IMR-90 (cell line): ENCODE results near the gene KCNN3. TPM values are rescaled to one million over a fixed set of nuclear protein-coding genes. Genes with fewer than 3 reads are reported as not detected.

Source experiments
- ATAC-seq: fragments of 200-7000 bp; cut with Tn5 transposase; 2 replicates; pipeline ENCODE4 v1.9.1; 2020; ENCODE audit warnings: low read depth, mild to moderate bottlenecking, moderate library complexity
- BruUV-seq: library from RNA; stranded (reverse); fragments of 400-500 nt; replicated peaks from 2 replicates; lab custom pipeline; 2021; lab: Mats Ljungman, UMichigan
- CTCF ChIA-PET: fragments of 300-600 bp; formaldehyde crosslinking; extraction: SDS; loops from one replicate; lab custom pipeline; 2021; ENCODE audit warnings: antibody characterized with exemption; lab: Yijun Ruan, JAX
- POLR2A ChIA-PET: fragments of 300-600 bp; sonication (Branson Sonifier 250); formaldehyde crosslinking; loops from one replicate; lab custom pipeline; 2022; ENCODE audit warnings: antibody characterized with exemption; ENCODE audit not compliant: unreplicated experiment; lab: Charles Lee
- DNase-seq: peaks from one replicate; pipeline ENCODE4 v3.0.0; 2013
- H2AFZ ChIP-seq: replicated peaks from 2 replicates; pipeline ENCODE3; 2013; ENCODE audit warnings: low read length, mild to moderate bottlenecking; ENCODE audit not compliant: poor library complexity
- H2AK5ac ChIP-seq: 2 replicates; pipeline ENCODE4 v1.6.1; 2013; ENCODE audit warnings: low read depth, low read length, inconsistent platforms
- H2AK9ac ChIP-seq: replicated peaks from 2 replicates; pipeline ENCODE3; 2013; ENCODE audit warnings: mild to moderate bottlenecking, low read depth, low read length, moderate library complexity; ENCODE audit not compliant: poor library complexity
- H2BK120ac ChIP-seq: 2 replicates; pipeline ENCODE4 v1.6.1; 2013; ENCODE audit warnings: low read depth, low read length, inconsistent platforms
- H2BK15ac ChIP-seq: 3 replicates; pipeline ENCODE4 v1.6.1; 2013; ENCODE audit warnings: low read depth, low read length, inconsistent platforms
- H2BK20ac ChIP-seq: 2 replicates; pipeline ENCODE4 v1.6.1; 2013; ENCODE audit warnings: low read depth, mild to moderate bottlenecking, inconsistent platforms, low read length, moderate library complexity
- H2BK5ac ChIP-seq: 2 replicates; pipeline ENCODE4 v1.6.1; 2013; ENCODE audit warnings: mild to moderate bottlenecking, low read depth, low read length, inconsistent platforms; ENCODE audit not compliant: poor library complexity, severe bottlenecking
- H3K14ac ChIP-seq: replicated peaks from 2 replicates; pipeline ENCODE4 v1.6.1; 2013; ENCODE audit warnings: low read depth, low read length, inconsistent platforms
- H3K18ac ChIP-seq: 2 replicates; pipeline ENCODE4 v1.6.1; 2013; ENCODE audit warnings: low read depth, low read length, control low read depth
- H3K23ac ChIP-seq: 2 replicates; pipeline ENCODE4 v1.6.1; 2013; ENCODE audit warnings: low read depth, low read length, inconsistent platforms
- H3K27ac ChIP-seq: 2 replicates; pipeline ENCODE4 v1.5.1; 2013; ENCODE audit warnings: mild to moderate bottlenecking, control low read depth, low read length; ENCODE audit not compliant: insufficient read depth
- H3K27me3 ChIP-seq: 2 replicates; pipeline ENCODE4 v1.6.1; 2013; ENCODE audit warnings: low read length; ENCODE audit not compliant: control insufficient read depth, insufficient read depth
- H3K36me3 ChIP-seq: 2 replicates; pipeline ENCODE4 v1.6.1; 2013; ENCODE audit warnings: low read length, mixed read lengths; ENCODE audit not compliant: control insufficient read depth, insufficient read depth
- H3K4ac ChIP-seq: 2 replicates; pipeline ENCODE4 v1.6.1; 2013; ENCODE audit warnings: low read depth, low read length, inconsistent platforms
- H3K4me1 ChIP-seq: 2 replicates; pipeline ENCODE4 v1.6.1; 2013; ENCODE audit warnings: low read length, mixed read lengths; ENCODE audit not compliant: control insufficient read depth, insufficient read depth
- H3K4me2 ChIP-seq: 2 replicates; pipeline ENCODE4 v1.6.1; 2013; ENCODE audit warnings: low read depth, mild to moderate bottlenecking, control low read depth, low read length, moderate library complexity
- H3K4me3 ChIP-seq: 2 replicates; pipeline ENCODE4 v1.5.1; 2013; ENCODE audit warnings: low read depth, mild to moderate bottlenecking, control low read depth, low read length, moderate library complexity; ENCODE audit not compliant: insufficient read depth
- H3K56ac ChIP-seq: 2 replicates; pipeline ENCODE4 v1.6.1; 2013; ENCODE audit warnings: low read length, inconsistent platforms; ENCODE audit not compliant: insufficient read depth; ENCODE audit errors: extremely low read depth
- H3K79me1 ChIP-seq, 2 experiments: 2 replicates each; pipeline ENCODE4 v1.6.1; 2013; ENCODE audit warnings: low read length in 2 of 2, inconsistent platforms in 1 of 2, low read depth in 1 of 2
- H3K9ac ChIP-seq: 2 replicates; pipeline ENCODE4 v1.6.1; 2013; ENCODE audit warnings: low read depth, low read length, control low read depth
- H3K9me1 ChIP-seq: 2 replicates; pipeline ENCODE4 v1.6.1; 2013; ENCODE audit warnings: low read length, inconsistent platforms; ENCODE audit not compliant: insufficient read depth
- H3K9me3 ChIP-seq: 2 replicates; pipeline ENCODE4 v1.6.1; 2013; ENCODE audit warnings: low read length; ENCODE audit not compliant: control insufficient read depth, insufficient read depth
- H4K20me1 ChIP-seq: 2 replicates; pipeline ENCODE4 v1.6.1; 2013; ENCODE audit warnings: low read length, inconsistent platforms; ENCODE audit not compliant: insufficient read depth
- H4K5ac ChIP-seq: 2 replicates; pipeline ENCODE4 v1.6.1; 2013; ENCODE audit warnings: mild to moderate bottlenecking, low read depth, low read length, control low read depth
- H4K8ac ChIP-seq, 2 experiments: 2 replicates each; pipeline ENCODE4 v1.6.1; 2013; ENCODE audit warnings: low read depth in 2 of 2, low read length in 2 of 2, control low read depth in 1 of 2, inconsistent platforms in 1 of 2
- H4K91ac ChIP-seq: 2 replicates; pipeline ENCODE4 v1.6.1; 2013; ENCODE audit warnings: low read depth, low read length, inconsistent platforms; ENCODE audit not compliant: insufficient read depth
- BHLHE40 ChIP-seq: fragments of 150-350 bp; IDR thresholded peaks from 2 replicates; pipeline ENCODE4 v1.6.1; 2016; ENCODE audit warnings: mild to moderate bottlenecking, low read depth, low read length
- CHD1 ChIP-seq: IDR thresholded peaks from 2 replicates; pipeline ENCODE4 v1.6.1; 2012; ENCODE audit warnings: low read depth, low read length, improper control_type of control experiment
- CTCF ChIP-seq: conservative IDR thresholded peaks from 2 replicates; pipeline ENCODE4 v1.5.1; 2012; ENCODE audit warnings: mild to moderate bottlenecking, low read depth, low read length, improper control_type of control experiment
- ELK1 ChIP-seq: fragments of 150-350 bp; IDR thresholded peaks from 2 replicates; pipeline ENCODE4 v1.6.1; 2016; ENCODE audit warnings: low read depth, mild to moderate bottlenecking, low read length, moderate library complexity, borderline replicate concordance
- FOS ChIP-seq: fragments of 150-350 bp; IDR thresholded peaks from 2 replicates; pipeline ENCODE4 v1.6.1; 2016; ENCODE audit warnings: low read depth, low read length
- MAFK ChIP-seq: IDR thresholded peaks from 2 replicates; pipeline ENCODE4 v1.6.1; 2012; ENCODE audit warnings: low read depth, low read length, improper control_type of control experiment
- MXI1 ChIP-seq: IDR thresholded peaks from 2 replicates; pipeline ENCODE4 v1.6.1; 2012; ENCODE audit warnings: low read depth, mild to moderate bottlenecking, low read length, moderate library complexity, borderline replicate concordance
- NFE2L2 ChIP-seq: fragments of 150-350 bp; IDR thresholded peaks from 2 replicates; pipeline ENCODE4 v1.6.1; 2016; ENCODE audit warnings: low read depth, mild to moderate bottlenecking, low read length
- SMC3 ChIP-seq: fragments of 150-350 bp; IDR thresholded peaks from 2 replicates; pipeline ENCODE4 v1.6.1; 2016; ENCODE audit warnings: low read depth, mild to moderate bottlenecking, antibody characterized with exemption, low read length, moderate library complexity
- USF2 ChIP-seq: fragments of 150-350 bp; IDR thresholded peaks from 2 replicates; pipeline ENCODE4 v1.6.1; 2017; ENCODE audit warnings: mild to moderate bottlenecking, antibody characterized with exemption, low read length, low read depth
- WGBS, 2 experiments: methylation state at CpG; one replicate each; pipeline versions ENCODE4 v1.1.5 to v1.1.7; 2013; ENCODE audit warnings: missing lambda C conversion rate in 2 of 2; ENCODE audit not compliant: insufficient read length in 1 of 2; ENCODE audit errors: extremely low coverage in 2 of 2; 5-methylcytosine and 5-hydroxymethylcytosine counted together
- dilution Hi-C: fragments of 300-500 bp; cut with HindIII; formaldehyde crosslinking; loops from one replicate; pipeline ENCODE4 v1.14.3; 2018; ENCODE audit warnings: low sequenced_read_pairs; ENCODE audit not compliant: unreplicated experiment
- in situ Hi-C: fragments of 300-500 bp; cut with MboI; formaldehyde crosslinking; loops from 3 replicates; pipeline ENCODE4 v1.14.3; 2019; ENCODE audit warnings: low sequenced_read_pairs, inconsistent platforms, mixed read lengths
- intact Hi-C: fragments of 100-400 bp; cut with micrococcal nuclease; formaldehyde crosslinking; loops from 2 replicates; pipeline ENCODE4 v1.10.0; 2022
- polyA plus RNA-seq, 3 experiments: library from polyadenylated mRNA; depleted of rRNA; stranded (reverse); fragments of >200 nt; gene quantifications; 2 replicates each; pipeline ENCODE4 v1.2.3, GENCODE V29; 2012; ENCODE audit warnings: low replicate concordance in 1 of 3
- total RNA-seq: library from RNA; depleted of rRNA; stranded (reverse); fragments of >200 nt; gene quantifications from 2 replicates; pipeline ENCODE4 v1.2.3, GENCODE V29; 2012

Gene KCNN3
- total and polyA plus RNA-seq, 2 of the 4 experiments (the other 2 are of a cell fraction), result 0.02 TPM; not detected in 1

- TF ChIP-seq BHLHE40, result no peak
Observed at GRCh38 chr1:154886281-154887015, 16.4 kb upstream of the KCNN3 start (continued).

- Histone ChIP-seq H3K79me1 (no peaks in the 10 kb centered on the region), H2AK9ac (no peak overlapping the region), H3K4me1 (no peaks in the 10 kb centered on the region), H4K8ac (no peak overlapping the region), H2AK5ac (no peak overlapping the region), H3K9ac (no peak overlapping the region), H3K4me2 (no peak overlapping the region), H3K9me3 (0 out of 2 replicates have a peak, but pooled peaks cover 2% of the 10 kb centered on the region), H4K5ac (no peak overlapping the region), H3K36me3 (no peaks in the 10 kb centered on the region), H2AFZ (no peak overlapping the region), H4K20me1 (no peaks in the 10 kb centered on the region), H3K23ac (no peak overlapping the region), H2BK5ac (no peak overlapping the region), H3K27me3 (peaks cover 79% of the 10 kb centered on the region), H4K91ac (no peak overlapping the region), H3K18ac (no peak overlapping the region), H3K4ac (no peak overlapping the region), H2BK20ac (no peak overlapping the region), H3K14ac (no peak overlapping the region), H2BK15ac (no peak overlapping the region), H3K9me1 (no peaks in the 10 kb centered on the region; the same call in 1 of the 2 replicates), H3K56ac (no peak overlapping the region), H3K27ac (no peak overlapping the region), H3K4me3 (no peak overlapping the region), H2BK120ac (no peak overlapping the region)
- intact Hi-C loops, result no loop called here
- no peak for ATAC-seq
- WGBS, 2 experiments, result no CpG with 5 or more reads among the region's 6 CpGs
- BruUV-seq, result no TSS peak
- POLR2A ChIA-PET, result no interaction called here
- in situ Hi-C loops, result loop anchor here (5.0 kb wide), 2 partner anchors 318 to 403 kb away; partner anchors contain the start of gene CHRNB2
- DNase-seq, result no peak
- CTCF ChIA-PET, result interaction anchor here (0.6 kb wide), 1 partner anchor 47 kb away, joined by 6 read pairs; no protein-coding TSS in a partner anchor
- dilution Hi-C loops, result no loop called here
- TF ChIP-seq ELK1, result no peak
- no peak for TF ChIP-seq MXI1
- TF ChIP-seq BHLHE40, result no peak
- no peak for TF ChIP-seq CTCF
- no peak for TF ChIP-seq FOS
- TF ChIP-seq MAFK, result no peak
- TF ChIP-seq CHD1, result no peak
- no peak for TF ChIP-seq NFE2L2
- no peak for TF ChIP-seq SMC3
- TF ChIP-seq USF2, result no peak
Observed at GRCh38 chr1:154884869-154885701, 15.0 kb upstream of the KCNN3 start.
